HG03520 (cell line): ENCODE measurements around the gene RABIF.

Source experiments
- ATAC-seq: cut with Tn5 transposase; IDR thresholded peaks from one replicate; pipeline ENCODE4 v1.9.1; 2021; ENCODE audit warnings: mild to moderate bottlenecking, moderate library complexity; ENCODE audit not compliant: unreplicated experiment

RABIF gene

DNA sequence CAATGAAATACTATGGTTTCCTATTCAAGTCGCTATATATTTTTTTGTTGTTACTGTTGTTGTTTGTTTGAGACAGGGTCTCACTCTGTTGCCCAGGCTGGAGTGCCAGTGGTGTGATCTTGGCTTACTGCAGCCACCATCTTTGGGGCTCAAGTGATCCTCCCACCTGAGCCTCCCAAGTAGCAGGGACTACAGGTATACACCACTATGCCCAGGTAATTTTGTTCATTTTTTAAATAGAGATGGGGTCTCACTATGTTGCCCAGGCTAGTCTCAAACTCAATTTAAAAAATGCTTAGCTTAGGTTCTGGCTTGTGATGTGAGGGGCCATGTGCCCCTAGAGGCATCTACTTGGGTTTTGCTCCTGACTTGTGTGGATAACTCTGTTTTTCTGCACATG, 9.8 kb downstream of the RABIF start:
- no peak for ATAC-seq

DNA sequence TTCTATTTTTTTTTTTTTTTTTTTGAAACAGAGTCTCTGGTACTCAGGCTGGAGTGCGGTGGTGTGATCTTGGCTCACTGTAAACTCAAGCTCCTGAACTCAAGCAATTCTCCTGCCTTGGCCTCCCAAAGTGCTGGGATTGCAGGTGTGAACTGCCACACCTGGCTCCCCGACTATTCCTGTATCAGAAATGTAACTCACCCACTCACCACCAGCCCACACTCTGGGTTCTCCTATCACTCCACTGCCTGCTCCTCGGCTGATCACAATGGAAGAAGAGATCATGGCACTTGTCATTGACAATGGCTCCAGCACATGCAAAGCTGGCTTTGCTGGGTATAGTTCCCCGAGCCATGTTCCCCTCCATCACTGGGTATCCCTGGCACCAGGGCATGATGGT, 15.9 kb downstream of the RABIF start:
- ATAC-seq, result no peak

DNA sequence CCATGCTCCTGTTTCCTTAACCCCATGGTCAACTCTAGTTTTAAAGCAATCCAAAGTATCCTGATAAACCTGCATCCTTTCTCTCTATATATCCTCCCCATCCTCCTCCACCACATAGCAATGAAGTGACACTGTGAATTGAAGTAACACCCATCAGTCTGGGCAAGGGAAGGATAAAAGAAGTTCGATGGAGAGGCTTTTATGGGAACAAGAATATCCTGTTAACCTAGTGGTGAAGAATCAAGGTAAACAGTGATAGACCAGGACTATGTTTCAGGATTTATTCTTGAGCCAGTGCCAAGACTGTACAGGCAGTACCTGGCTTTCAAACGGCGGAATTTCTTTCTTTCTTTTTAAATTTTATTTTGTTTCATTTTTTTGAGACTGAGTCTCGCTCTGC, 17.6 kb downstream of the RABIF start:
- no peak for ATAC-seq

DNA sequence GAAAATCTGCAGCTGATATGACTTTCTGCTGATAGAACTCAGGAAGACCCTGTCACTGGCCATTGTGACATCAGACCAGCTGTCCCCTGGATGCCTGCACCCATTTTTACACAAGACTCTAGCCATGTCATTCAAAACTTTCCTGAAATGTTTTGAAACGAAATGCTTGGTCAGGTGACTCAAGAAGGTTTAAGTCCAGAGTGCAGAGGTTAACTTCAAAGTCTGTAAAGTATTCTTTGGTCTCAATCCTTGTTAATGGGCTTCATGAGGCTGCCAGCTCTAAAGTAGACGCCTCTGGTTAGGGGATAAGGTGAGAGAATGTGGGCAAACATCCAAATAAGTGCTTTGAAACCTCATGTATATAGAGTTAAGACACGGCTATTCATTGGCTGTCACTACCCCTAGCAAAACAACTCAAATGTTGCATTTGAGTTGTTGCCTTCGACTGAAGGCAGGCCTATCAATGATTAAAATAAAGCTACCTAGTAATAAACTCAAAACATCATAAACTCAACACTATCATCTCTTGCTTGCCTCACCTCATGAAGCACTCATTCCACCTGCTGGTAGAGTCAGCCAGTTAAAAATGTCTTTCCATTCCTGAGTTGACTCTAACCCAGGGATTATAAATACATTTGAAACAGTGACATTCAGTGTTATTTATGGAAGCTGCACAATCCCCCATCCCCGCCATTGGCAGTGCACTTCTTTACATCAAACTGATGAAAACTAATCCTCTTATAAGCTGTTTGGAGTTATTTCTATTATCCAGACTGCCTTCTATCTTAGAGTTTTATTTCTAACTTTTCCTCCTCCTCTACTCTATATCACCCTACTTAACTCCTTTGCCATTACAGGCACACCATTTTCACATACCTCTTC, 26.0 kb downstream of the RABIF start:
- ATAC-seq, result no peak

DNA sequence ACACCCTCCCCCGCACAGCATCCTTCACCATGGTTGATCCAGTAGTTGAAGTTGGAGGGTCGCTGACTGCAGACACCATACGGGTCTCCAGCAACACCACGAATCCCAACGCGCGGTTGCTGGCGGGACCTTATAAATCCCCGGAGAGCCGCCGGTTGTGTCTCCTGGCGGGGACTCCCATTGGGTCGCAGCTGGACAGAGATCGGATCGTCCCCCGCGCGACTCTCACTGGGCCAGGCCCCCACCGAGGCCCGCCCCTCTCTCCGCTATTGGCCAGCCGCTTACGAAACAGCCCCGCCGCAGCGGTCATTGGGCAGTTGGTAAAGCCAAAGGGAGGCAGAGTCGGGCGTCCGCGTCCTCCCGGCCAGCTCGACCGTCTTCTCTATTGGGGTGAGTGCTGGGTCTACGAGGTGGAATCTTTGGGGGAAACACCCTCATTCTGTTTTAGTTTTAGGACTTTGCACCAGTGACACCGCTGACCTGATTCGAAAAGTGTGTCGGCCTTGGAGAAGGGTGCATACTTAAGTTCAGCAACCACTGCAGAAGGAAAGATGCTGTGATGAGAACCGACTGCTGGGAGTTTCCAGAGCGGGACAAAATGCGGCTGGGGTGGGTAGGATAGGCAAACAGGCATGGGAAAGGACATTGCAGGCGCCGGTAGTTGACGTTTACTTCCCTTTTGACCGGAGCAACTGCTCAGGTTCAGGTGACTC, 27.4 kb downstream of the RABIF start:
- peak; percentile 56 for ATAC-seq

DNA sequence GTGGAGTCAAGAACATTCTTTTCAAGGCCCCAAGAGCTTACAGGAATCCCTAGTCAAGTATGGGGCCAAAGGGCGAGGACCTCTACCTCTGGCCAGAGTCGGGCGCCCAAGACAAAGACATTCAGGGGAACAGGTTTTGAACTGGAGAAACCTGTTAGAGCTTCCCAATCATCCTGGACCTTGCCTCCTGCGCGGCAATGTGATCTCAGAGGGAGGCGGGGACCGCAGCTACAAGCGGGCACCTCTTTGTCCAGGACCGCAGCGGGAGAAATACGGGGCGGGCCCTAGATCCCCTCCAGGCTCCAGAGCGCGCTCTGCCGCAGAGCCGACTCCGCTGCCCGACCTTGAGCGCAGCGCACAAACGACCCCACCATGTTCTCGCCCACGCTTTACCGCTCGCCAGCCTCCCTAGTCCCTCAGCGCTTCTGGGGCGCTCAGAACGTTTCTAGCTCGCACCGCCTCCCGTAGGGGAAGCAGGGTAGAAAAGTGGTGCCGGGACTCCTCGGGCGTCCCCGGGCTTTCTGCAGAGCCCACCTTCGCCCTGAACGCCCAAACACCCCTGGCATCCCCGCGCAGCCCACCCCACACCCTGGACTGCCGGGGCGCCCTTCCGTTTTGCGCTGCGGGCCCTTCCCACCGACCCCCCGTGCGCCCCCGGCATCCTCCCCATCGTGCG, 28.1 kb downstream of the RABIF start:
- no peak for ATAC-seq

DNA sequence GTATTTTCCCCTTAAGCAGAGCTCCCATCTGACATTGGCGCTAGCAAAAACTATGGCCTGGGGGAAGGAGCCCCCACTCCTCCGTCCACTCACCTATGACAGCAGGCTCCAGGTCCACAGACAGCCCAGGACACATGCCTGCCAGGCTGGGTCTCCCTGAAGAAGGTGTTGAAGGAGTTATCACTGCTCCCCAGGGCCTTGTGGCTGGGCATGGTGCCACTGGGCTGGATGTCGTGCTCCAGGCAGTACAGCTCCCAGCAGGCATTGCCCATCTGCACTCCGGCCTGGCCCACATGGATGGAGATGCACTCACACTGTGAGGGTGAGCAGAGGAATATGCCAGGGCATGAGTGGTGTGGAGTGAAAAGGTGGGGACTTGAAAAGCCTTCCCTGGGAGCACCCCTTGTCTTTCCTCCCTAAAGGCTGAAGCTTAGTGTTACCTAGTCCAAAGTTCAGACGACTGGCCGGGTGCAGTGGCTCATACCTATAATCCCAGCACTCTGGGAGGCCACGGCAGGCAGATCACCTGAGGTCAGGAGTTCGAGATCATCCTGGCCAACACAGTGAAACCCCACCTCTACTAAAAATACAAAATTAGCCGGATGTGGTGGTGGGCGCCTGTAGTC, 30.0 kb downstream of the RABIF start:
- no peak for ATAC-seq

DNA sequence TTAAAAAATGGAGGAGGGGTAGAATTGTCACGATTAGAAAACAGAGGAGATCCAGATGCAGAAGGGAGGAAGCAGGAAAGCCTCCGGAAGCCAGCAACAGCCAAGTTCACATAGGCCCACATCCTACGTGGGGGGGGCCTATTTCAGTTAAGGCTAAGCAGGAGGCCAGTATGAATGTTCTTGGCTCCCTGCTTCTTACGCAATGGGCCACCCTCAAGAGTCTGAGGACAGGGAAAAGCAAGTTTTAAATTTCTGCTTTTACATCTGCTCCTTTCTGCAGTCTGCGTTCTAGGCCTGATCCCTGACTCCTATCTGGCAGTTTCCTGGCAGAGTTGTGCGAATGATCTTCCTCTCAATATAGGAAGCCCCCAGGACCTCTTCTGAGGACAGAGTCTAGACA, 30.6 kb downstream of the RABIF start:
- ATAC-seq, result no peak

DNA sequence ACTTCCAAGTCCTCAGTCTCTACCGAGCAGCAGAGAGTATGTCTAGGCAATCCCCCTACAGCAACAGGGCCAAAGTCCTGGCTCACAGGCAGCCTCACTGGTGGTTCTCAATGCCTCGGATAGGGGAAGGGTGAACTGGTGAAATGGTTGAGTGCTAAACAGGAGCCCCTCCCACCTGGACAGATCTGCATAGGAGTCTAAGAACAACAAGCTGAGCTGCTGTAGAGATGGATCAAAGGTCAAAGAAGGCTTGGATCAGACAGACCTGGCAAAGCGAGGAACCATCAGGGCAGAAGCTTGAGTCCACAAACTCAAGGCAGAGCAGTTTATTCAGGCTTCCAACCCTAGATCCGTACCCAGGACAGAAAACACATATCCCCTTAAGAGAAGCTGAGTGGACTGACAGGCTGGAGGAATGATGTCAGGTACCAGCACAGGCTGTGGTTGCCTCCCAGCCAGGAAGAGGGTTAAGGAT, 31.8 kb downstream of the RABIF start:
- ATAC-seq, result no peak

DNA sequence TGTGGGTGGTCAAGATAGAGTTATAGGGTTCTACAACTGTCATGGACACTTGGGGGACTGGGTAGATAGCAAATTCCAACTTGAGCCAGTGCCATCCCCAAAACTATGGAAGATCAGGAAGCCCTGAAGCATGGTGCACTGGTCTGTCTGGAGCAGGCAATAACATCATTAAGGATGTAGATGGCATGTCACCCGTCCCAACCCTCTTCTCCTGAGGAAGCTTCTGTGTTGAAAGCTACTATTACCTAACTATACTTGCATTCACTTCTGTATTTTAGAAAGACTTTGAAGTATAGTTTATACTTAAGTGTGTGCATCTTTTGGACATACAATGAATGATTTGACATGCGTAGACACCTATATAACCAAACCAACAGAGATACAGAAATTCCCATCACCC, 32.9 kb downstream of the RABIF start:
- no peak for ATAC-seq

DNA sequence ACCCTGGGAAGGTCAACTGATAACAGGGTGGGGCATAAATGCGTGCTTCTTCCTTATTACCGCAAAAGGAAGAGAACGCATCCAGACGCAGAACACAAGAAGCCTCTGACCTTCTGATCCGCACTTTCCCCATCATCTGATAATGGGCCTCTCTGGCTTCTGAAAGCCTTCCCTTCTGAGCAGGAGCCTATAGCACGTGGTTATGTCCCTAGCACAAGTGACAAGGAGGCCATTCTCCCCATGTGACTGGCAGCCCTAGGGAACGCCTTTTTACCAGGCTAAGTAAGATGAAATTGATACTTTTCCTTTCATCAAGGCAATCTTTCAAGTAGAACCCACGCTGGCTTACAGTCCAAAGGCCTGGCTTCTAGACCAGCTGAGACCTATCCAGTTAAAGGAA, 34.2 kb downstream of the RABIF start:
- no peak for ATAC-seq

DNA sequence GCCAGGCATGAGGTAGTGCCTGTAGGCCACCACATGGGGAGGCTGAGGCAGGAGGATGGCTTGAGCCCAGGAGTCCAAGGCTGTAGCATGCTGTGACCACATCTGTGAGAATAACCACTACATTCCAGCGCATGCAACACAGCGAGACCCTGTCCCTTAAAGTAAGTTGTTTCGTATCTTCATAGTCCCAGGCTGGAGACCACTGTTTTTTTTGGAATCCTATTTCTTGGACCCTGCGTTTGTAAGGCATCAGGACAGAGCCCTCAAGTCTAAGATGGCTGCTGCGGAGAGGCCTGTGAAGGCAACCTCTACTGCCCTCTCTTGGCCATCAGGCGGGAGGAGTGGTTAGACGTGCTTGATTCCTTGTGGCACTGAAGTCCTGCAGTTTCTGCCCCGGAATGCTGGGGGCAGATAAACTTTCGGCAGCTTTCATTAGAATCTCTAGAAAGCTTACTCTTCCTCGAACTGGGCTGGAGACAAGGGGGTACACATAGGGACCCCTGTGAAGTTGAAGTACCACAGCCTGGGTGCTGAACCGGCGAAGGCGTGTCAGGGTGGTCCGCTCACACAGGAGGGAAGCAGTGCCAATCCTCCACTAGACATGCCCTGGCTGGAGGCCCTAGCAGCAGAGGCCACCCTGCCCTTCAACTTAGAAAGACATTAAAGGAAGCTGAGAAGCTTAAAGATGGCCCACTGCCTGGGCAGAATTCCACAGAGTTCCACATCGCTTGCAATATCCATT, 36.6 kb downstream of the RABIF start:
- ATAC-seq, result no peak

DNA sequence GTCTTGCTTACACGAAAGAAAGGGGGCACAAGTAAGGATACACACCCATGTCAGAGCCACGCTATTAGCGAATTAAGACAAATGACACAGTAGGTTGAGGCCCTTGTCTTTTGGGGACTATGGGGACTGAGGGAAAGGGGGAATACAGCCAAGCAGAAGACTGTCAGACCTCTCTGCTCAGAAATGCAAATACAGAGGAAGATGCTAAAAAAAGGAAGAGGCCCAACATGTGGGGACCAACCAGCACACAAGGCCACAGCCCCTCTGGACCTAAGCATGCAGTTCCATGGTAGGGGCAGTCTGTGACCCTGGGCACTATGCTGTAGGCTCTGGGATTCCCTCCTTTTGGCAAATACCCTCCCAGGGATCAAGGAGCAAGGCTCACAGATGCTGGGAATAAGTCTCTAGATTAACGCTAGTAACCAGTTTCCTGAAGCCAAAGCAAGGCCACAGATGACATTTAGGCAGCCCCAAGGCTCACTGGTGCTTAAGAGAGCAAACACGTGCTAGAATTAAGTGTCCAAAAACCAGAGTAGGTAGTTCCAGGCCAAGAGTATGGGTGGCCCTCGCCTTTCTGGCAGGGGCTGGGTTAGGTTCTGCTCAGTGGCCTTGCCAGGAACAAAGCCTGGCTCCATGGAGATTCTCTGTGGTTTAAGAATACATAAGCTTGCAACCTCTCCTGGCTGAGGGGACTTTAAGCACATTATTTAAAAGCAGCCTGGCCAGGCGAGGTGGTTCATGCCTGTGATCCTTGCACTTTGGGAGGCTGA, 38.2 kb downstream of the RABIF start:
- no peak for ATAC-seq

DNA sequence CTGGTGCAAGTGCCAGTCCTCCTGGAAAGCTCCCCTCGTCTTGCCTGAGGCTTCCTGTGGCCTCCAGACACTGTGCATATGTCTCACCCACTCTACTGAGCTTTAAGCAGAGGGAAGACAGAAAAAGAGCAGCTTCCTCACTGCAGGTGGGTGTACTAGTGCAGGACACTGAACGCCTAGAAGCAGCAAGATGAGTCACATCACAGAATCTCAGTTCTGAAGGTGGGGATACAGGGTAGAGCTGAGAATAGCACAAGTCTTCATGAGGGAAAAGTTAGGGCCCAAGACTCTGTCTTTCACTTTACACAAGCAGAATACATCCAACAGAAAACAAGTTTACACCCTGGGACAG, 40.8 kb downstream of the RABIF start:
- peak; percentile 85 for ATAC-seq

DNA sequence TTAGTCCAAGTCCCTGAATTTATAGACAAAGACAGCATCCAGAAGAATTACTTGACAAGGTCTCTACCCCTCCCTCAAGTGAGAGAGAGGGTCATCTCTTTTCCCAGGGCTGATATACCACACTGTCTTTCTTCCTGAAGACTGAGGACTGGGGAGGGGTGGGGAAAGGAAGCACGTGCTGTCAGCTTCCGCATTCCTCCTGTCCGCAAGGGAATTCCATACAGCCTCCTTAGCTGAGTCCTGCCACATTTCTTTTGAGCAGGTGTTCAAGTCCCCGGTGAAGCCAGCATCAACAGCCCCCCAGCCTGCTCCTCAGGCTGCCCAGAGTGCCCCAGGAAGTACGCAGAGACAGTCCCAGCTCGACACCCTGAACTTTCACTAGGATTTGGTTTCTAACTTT, 44.0 kb downstream of the RABIF start:
- ATAC-seq, result no peak

DNA sequence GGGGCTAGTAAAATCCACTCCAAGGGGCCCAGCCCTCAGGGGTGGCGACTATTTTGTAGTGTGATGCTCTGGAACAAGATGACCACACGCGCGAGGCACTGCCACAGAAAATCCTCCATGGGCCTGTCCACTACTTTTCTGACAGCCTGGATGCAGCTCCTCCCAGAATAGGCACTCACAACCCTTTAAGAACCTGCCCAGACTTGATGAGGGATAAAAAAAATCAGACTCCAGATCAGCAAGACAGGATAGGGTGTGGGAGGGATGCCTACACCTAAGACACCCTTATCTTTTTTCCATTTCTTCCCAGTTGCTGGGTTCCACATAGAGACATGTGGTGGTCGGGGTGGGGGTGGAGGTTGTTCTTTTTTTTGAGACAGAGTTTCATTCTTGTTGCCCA, 44.7 kb downstream of the RABIF start:
- ATAC-seq, result no peak

DNA sequence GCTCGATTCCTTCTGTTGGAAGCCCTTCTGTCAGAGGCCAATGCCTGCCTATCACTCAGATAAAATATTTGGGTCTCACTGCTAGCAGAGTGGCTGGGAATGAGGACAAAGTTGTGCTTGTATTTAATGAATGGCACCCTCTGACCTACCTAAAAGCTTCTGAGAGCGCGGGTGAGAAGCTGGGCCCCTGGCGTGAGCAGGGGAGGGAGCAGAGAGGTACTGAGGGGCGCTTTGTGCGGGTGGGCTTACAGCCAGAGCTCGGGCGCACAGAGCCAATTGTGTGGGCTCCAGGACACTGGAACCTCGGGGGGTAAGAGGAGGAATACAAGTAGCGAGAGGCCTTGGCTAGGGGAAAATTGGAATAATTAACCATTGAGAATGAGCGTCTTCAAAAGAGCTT, 45.9 kb downstream of the RABIF start:
- no peak for ATAC-seq

DNA sequence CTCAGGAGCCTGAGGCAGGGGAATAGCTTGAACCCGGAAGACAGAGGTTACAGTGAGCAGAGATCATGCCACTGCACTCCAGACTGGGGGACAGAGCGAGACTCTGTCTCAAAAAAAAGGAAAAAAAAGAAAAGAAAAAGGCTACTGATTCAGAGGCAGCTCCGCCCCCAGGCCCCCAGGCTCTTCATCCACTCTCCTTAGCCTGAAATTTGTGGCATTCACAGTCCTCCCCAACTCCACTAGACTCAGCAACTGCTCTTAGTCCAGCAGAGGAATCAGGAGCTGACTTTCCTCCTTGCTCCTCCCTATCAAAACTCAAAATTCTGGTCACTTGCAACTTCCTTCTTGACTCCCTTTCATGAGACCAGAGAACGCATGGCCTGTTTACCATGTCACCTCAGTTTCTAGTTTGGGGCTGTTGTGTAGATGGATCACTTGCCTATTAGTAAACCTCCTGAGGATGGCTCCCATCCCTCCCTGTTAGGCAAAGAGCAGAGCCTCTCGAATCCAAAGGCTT, 51.1 kb downstream of the RABIF start:
- ATAC-seq, result no peak

DNA sequence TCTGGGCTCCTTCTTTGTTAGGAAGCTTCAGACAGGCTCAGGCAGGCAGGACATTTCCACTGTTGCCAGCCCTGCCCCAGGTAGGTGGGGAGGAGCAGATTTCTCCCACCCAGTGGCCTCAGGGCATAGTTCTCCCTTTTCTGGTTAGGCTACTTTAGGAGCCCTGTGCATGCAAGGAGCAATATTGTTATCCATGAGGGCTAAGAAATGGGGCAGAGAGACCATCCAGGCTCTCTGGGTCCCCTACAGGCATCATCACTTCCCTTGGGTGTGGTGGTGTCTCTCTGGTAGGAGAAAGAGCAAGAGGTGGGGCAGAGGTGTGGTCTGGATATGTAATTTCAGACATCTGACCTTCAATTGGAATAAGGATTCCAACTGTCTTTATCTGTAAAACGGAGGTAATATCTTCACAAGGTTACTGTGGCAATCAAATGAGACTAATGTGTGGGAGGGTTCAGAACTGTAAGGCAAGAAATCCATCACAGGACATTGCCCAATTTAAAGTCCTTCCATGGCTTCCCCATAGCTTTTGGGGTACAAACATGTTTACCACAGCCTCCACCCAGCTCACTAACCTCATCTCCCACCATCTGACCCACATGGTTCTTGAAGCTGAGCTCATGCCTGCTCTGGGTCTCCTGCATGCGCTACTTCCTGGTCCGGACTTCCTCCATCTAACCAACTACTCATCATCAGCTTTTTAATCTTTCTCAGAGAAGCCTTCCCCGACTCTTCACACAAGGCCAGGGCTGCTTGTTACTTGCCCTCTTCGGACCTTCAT, 52.1 kb downstream of the RABIF start:
- no peak for ATAC-seq
